ENCODE data around the gene GFRA4.

Gene GFRA4

DNA sequence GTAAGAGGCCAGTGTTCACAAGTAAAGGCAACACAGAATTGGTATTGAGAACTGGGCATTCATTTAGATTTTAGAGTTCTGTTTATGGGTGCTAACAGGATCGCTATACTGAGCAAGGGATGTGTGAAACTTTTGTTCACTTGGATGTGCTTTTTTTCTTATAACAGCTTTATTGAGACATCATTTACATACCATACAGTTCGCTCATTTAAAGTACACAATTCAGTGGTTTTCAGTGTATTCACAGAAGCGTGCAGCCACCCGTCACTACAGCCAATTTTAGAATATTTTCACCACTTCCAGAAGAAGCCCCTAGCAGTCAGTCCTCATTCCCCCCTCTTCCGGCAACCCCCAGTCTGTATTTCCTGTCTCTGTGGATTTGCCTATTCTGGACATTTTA is 48.7 kb downstream of the GFRA4 start:
- DNase-seq = no peak

GRCh38 chr20:3613821-3614440 is 49.3 kb downstream of the GFRA4 start:
- no peak for DNase-seq

- DNase-seq = no peak
Observed at GRCh38 chr20:3612795-3613572, 50.2 kb downstream of the GFRA4 start.

DNA sequence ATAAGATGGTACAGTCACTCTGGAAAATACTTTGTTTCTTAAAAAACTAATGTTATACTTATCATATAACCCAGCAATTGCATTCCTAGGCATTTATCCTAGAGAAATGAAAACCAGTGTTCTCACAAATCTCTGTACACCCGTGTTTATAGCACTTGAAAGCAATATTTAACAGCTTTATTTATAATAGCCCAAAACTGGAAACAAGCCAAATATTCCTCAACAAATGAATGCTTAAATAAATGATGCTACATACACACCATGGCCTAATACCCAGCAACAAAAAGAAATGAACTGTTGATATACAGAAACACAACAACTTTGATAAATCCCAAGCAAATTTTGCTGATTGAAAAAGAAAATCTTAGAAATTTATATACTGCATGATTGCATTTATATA is 51.3 kb downstream of the GFRA4 start:
- DNase-seq = no peak
